Measurements from ENCODE around the gene PPP4C.
"Not testable (repeated sequence)": the region's sequence is repeated elsewhere in the genome, so short reads cannot be mapped to it uniquely, and the experiment has no call there.

Gene PPP4C

DNA sequence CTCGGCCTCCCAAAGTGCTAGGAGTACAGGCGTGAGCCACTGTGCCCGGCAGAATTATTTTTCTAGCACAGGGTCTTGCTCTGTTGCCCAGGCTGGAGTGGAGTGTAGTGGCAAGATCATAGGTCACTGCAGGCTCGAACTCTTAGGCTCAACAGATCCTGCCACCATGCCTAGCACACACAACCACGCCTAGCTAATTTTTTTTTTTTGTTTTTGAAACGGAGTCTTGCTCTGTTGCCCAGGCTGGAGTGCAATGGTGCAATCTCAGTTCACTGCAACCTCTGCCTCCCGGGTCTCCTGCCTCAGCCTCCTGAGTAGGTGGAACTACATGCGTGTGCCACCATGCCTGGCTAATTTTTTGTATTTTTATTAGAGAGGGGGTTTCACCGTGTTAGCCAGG, 49.9 kb downstream of the PPP4C start:
- DNase-seq (ENCODE audit: low read depth in 2 of 2) = not testable (repeated sequence)

DNA sequence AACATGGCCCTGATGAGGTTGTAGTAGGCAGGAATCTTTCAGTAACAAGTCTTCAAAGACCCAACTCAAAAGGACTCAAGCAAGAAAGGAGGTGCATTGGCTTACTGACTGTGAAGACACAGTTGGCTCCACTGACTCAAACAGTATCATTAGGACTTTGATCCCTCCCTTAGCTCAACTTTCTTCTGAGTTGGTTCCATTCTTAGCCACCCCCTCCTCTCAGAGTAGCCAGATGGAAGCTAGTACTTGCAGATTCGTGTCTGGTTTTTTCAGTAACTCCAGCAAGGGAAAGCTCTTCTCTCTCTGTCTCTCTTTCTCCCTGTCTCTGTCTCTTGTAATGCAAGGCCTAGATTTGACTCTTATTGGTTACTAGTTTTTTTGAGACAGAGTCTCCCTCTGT, 52.2 kb downstream of the PPP4C start:
- no peak for DNase-seq (ENCODE audit: low read depth in 2 of 2)

DNA sequence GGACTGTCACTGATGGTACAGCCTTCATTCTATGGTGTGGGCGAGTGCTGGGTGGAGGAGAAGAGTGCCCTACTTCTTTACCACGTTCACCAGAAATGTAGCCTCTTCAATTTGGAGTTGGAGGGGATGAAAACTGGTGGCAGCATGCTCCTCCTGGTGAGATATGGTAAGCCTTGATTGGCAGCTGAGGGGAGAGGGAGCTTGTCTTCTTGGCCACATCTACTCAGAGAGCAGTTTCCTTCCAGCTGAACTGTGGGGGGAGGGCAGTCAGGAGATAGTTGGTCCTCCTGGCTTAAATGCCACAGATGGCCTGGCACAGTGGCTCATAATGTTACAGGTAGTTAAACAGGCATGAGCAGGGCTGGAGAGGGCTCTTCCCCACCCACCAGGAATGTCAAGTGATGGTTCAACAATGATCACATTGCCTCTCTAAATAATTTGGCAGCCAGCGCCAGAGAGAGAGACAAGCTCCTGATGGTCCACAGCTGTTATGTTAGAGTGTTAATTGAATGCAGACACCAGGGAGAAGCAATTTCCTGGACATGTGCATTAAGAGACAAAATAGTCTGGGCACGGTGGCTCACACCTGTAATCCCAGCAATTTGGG, 56.2 kb downstream of the PPP4C start:
- no peak for DNase-seq (ENCODE audit: low read depth in 2 of 2)

DNA sequence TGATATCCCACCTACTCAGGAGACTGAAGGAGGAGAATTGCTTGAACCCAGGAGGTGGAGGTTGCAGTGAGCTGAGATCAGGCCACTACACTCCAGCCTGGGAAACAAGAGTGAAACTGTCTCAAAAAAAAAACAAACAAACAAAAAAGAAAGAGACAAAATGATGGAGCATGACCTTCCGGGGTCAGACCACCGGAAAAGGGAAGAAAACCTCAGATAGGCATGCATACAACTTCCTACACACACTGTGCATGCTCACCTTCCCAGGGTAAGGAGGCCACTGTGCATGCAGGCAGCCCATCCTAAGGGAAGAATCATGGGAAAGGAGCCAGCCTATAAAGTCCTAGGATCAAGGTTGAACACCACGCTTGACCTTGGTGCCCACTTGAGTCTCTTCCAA, 56.8 kb downstream of the PPP4C start:
- DNase-seq (ENCODE audit: low read depth in 2 of 2) = no peak
